GM19468 (cell line): ENCODE measurements around the gene BCR.

Experiments used
- ATAC-seq: cut with Tn5 transposase; IDR thresholded peaks from one replicate; pipeline ENCODE4 v1.9.1; 2021; ENCODE audit warnings: mild to moderate bottlenecking, moderate library complexity, moderate number of reproducible peaks; ENCODE audit not compliant: unreplicated experiment; ENCODE audit errors: extremely low read depth

Gene BCR

GRCh38 chr22:23225337-23225723 lies 45.0 kb downstream of the BCR start:
- no peak for ATAC-seq

GRCh38 chr22:23225724-23226496 lies 45.6 kb downstream of the BCR start:
- no peak for ATAC-seq

- no peak for ATAC-seq
Measured at GRCh38 chr22:23226497-23226850, 46.2 kb downstream of the BCR start.

GRCh38 chr22:23227380-23227779 lies 47.1 kb downstream of the BCR start:
- ATAC-seq: no peak

- no peak for ATAC-seq
Measured at GRCh38 chr22:23228503-23228902, 48.2 kb downstream of the BCR start.

- no peak for ATAC-seq
Measured at GRCh38 chr22:23229646-23230045, 49.3 kb downstream of the BCR start.

- no peak for ATAC-seq
Measured at GRCh38 chr22:23230348-23231068, 50.2 kb downstream of the BCR start.

GRCh38 chr22:23231471-23232093 lies 51.3 kb downstream of the BCR start:
- no peak for ATAC-seq

GRCh38 chr22:23232094-23232905 lies 52.0 kb downstream of the BCR start:
- no peak for ATAC-seq

- no peak for ATAC-seq
Measured at GRCh38 chr22:23233084-23233531, 52.8 kb downstream of the BCR start.

GRCh38 chr22:23233752-23234408 lies 53.6 kb downstream of the BCR start:
- no peak for ATAC-seq

GRCh38 chr22:23234409-23235161 lies 54.3 kb downstream of the BCR start:
- ATAC-seq: no peak

- ATAC-seq: no peak
Measured at GRCh38 chr22:23235425-23235824, 55.1 kb downstream of the BCR start.

- no peak for ATAC-seq
Measured at GRCh38 chr22:23236026-23236425, 55.7 kb downstream of the BCR start.

- no peak for ATAC-seq
Measured at GRCh38 chr22:23236440-23237184, 56.3 kb downstream of the BCR start.

GRCh38 chr22:23237201-23237798 lies 57.0 kb downstream of the BCR start:
- no peak for ATAC-seq

- ATAC-seq: no peak
Measured at GRCh38 chr22:23237841-23238240, 57.5 kb downstream of the BCR start.

GRCh38 chr22:23238707-23239106 lies 58.4 kb downstream of the BCR start:
- ATAC-seq: no peak
